HG03159 (cell line): Measurements from ENCODE around the gene DEDD2.
A peak's percentile ranks its signal among the peaks of the same experiment; 100 is the strongest.

ENCODE experiments used
- ATAC-seq: cut with Tn5 transposase; IDR thresholded peaks from one replicate; pipeline ENCODE4 v1.9.1; 2021; ENCODE audit warnings: mild to moderate bottlenecking, moderate library complexity; ENCODE audit not compliant: unreplicated experiment

The DEDD2 gene

DNA sequence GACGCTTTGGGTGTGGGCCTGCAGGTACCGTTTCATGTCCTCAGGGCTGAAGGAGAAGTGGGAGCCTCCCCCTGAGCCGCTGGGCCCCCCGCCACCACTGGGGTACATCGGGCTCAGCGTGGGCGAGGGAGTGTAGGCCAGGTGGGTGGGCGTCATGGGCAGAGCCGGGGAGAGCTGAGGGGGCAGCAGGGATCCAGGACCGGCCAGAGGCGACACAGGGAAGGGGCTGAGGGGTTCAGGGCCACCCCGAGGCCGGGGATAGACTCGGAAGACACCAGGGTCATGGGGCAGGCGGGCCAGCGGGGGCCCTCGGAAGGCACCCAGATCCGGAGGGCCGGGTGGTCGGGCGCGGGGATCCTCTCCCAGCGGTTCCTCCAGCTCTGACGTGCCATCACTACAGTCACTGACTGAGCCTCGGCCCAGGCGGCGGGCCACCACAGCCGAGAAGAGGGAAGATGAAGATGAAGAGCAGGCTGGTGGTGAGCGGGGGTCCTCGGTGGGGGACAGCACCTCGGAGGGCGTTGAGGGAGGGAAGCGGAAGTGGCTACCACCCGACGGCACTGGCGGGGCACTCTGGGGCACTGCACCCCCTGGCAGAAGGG lies 31.8 kb upstream of the DEDD2 start:
- no peak for ATAC-seq

DNA sequence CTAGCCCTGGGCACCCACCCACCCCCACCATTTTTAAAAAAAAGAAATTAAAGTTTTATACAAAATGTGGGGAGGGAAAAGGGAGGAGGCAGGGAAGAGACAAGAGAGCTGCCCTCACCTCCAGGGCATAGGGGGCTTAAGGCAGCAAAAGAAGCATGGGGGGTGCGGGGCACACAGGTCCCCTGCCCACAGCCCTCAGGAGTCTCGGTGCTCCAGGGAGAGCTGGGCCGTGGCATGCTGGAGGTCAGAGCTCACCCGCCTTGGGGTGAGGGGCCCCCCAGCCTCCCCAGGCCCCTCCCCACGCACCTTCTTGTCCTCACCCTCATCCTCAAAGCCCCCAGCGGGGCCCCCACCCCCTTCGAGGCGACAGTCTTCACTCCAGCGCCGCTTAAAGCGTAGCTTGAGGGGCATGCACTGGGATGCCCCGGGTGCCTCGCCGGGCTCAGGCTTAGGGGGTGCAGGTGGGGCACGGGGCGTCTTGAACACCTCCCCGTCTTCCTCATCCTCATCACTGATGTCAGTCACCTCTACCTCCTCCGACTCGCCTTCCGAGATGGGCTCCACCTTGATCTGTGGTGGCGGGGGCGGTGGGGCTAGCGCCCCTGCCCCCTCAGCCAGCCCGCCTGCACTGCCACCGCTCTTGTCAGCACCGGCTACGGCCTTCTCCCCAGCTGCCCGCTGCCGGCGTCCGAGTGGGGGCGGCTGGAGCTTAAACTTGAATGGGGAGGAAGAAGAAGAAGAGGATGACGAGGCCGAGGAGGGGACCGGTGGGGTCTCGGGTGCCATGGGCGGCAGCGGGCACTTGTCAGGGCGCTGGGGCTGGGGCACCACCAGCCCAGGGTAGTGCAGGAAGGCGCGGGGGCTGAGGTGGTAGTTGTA lies 31.0 kb upstream of the DEDD2 start:
- ATAC-seq = no peak

DNA sequence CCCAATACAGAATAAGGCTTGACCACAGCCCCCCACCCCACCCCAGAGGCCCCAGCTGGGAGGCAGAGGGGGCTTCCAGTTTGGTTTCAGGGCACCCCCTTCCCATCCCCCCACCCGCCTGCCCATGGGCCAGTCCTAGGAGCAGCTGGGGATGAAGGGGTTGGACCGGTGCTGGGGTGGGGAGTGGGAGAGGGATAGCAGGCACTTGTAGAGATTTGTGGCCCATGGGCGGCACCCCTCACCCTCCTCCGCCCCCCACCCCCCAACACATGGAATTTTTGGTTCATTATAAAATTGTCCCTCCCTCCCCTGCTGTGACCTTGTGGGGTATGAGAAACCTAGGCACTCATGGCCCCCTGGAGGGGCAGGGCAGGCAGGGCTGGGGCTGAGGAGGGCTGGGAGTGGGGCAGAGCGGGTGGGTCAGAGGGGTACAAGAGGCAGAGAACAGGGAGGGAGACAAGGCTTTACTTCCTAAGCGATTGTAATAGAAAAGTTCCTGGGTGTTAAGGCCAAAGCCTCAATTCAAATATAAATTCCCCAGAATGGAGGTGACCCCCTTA lies 30.2 kb upstream of the DEDD2 start:
- no peak for ATAC-seq

DNA sequence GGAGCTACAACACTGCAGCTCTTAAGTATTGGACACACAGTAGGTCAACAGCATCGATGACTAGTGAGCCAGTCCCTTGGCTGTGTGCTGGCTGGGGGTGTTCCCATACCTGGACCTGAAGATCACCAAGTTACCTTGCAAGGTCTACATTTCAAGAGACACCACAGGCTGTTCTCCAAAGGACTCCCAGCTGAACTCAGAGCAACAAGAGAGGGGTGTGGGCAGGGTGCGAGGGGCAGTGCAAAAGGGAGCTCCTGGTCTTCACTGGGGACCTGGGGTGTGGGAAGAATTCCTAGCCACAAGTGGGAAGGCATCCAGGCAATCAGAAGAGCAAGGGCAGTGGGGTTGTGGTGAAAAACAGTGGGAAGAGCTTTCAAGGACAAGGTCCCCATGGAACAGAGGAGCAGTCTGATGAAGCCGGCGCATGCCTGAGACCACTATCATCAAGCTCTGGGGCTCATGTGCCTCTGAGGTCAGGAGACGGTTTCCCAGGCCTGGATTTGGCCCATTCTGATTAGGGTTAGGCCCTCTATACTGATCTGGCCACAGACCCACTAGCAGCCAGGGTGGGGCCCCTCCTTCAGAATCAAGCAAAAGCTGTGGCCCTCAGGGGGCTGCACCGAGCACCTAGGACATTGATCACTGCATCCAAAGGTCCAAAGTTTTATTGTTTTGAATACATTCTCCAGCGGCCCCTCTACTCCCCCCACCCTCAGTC lies 29.6 kb upstream of the DEDD2 start:
- no peak for ATAC-seq

DNA sequence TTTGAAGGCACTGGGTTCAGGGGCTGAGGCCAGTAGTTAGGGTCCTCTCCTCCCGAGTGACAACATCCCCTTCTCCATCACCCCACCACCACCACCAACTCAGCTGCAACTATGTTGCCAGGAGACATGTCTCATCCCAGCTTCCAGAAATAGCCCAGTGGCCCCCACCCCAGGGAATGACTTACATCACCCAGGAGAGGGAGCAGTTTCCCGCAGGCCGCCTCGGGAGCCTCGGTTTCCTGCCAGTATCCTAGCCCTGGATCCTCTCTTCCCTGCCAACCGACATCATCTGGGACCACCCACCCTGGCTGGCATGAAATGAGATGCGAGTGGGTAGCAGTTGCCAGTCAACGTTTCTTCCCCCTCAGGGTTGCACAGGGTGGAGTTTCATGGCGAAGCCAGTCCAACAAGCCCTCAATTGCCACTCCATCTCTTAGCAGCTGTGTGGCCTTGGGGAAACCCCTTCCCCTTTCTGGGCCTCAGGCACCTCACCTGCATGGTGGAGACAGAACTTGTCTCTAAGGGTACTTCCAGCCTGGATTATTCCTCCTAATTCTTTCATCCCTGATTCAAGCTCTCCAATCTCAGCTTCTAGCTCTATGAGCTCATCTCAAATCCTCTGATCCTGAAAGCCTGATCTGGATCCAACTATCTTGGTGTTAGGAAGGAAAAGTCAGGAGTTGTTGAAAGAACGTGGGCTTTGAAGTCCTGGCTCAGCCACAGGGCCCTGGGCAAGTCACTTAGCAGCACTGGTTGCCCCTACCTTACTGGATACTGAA lies 28.9 kb upstream of the DEDD2 start:
- no peak for ATAC-seq

DNA sequence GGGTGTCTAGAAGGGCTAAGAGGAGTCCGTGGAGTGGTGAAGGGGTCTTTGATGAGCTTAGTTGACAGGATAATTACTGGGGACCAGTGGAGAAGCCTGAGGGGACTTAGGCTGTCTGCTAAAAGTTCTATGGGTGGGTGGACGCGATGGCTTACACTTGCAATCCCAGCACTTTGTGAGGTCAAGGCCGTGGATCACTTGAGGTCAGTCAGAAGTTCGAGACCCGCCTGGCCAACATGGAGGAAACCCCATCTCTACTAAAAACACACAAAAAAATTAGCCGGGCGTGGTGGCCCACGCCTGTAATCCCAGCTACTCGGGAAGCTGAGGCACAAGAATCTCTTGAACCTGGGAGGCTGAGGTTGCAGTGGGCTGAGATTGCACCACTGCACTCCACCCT lies 27.8 kb upstream of the DEDD2 start:
- ATAC-seq = no peak

DNA sequence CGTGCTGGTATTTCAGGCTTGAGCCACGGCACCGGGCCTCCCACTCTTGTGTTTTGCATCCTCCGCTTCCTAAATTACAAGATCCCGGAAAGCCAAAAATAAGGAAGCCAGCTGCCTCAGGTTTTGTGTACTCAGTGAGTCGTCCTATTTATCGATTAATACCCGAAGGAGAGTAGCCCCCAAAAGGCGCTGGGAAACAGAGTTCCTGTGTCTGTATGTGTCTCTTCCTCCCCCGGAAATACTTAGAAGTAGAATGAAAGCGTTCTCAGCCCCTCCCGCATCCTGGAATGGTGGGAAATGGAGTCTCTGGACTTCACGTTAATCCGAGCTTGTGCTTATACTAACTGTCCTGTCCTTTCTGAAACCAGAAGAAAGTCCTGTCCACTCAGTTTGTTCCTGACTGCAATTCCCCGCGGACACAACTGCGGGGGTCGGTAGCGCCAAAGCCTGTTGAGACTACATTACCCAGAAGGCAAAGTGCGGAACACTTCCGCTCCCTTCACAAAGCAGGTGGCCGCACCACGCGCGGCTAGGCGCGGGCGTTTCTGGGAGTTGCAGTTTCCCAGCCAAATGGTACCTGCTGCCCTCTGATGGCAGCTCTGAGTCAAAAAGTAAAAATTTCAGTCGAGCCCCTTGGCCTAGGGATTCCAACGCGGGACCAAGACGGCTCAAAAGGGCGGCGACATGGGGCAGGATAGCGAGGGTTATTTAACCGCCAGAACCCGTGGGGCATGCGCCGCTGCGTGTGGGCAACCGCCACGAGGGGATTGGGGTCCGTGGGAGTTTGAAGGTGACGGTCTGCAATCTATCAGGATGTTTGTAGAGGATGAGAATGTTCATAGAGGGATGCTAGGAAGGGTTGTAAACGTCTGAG lies 27.1 kb upstream of the DEDD2 start:
- peak; percentile 40 for ATAC-seq

DNA sequence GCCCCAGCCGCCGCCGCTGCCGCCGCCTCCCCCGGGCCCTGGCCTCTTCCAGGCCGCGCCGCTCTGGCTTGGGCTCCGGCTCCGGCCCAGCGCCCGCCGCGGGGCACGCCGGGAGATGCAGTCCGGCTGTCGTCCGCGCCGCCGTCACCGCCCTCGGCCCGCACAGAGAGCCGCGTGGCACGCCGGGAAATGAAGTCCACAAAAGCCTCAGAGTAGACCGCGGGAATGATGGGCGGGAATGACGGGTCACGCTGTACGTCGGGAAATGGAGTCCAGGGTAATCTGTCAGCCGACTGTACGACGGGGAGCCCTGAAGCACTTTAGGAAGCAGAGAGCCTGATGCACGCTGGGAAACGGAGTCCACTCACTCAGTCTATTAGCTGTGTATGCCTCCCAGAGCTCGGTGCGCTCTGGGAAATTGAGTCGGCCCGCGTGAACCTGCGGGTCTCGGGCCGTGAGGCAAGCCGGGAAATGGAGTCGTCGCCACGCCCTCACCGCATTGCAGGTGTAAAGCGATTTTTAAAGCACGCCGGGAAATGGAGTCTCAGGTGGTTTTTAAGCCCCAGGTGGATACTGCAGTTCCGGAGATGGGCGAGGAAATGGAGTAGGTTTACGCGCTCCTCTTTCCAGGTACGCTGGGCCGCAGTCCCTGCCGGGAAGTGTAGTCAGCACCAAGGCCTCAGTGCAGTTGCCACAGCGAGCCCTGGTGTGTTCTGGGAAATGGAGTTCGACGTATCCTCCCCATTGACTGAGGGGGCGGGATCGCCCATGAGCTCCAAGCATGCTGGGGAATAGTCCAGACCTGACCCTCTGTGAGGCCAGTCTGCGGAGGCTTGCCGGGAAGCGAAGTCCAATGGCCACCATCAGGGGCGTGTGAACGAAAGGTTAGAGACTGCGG lies 25.3 kb upstream of the DEDD2 start, which contains the start of gene GSK3A:
GSK3A (minus strand) TSS at position 91 of the 898 bp plus-strand sequence. CDS start 137 bp downstream, outside the sequence.
- peak; percentile 63 for ATAC-seq

DNA sequence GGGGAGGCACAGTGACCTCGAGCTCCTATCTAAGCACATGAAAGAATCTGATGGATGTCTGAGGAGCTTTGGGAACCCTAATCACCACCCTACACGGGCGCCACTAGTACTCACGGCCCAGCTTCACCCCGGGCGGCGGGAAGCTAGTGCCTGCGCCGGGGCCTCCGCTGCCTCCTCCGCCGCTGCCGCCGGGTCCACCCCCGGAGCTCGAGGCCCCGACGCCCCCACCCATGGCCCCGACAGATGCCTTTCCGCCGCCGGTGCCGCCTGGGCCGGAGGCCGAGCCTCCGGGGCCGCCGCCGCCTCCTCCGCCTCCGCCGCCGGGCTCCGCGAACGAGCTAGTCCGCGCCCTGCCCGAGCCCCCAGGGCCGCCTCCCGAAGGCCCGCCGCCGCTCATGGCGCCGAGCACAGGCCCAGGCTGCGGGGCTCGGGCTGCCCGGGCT lies 24.6 kb upstream of the DEDD2 start:
- ATAC-seq = no peak

DNA sequence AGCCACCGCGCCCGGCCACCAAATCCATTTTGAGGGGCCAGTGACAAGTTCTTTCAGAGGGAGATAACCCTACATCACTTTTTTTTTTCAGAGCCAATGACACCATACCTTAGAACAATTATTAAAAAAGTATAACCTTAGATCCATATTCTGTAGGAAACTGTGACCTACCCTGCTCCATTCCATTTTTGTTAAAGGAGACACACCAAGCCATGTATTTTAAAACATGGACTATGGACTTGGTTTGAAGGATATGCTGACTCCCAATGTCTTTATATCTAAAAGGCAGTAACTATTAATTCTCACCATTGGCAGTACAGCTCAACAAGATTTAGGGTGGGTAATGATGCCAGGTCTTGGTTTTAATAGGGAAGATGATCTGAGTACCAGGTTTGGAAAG lies 23.8 kb upstream of the DEDD2 start:
- no peak for ATAC-seq

DNA sequence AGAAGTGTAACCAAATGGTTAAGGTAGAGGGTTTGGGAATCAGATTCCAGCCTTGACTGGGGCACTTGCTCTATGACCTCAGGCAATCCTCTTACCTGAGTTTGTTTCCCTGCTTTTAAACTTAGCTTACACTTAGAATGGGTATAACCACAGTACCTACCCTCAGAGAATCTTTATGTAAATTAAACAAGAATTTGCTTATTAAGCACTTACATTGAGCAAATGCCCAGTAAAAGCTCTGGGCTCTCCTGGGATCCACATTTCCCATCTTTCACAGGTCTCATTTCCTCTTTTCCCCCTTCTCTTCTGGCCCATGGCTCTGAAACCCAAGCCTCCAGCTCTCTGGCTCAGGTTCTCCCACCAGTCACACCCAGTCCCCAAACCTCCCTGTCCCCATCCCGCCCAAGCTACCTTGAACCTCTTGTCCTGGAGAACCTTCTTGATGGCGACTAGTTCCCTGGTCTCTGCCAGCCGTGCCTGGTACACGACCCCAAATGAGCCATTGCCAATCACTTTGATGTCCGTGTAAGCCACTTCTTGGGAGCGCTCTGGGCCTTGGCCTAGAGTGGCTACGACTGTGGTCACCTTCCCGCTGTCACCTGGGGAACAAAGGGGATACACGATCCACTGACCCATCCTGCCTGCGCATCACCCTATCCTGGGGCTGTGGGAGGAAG lies 22.2 kb upstream of the DEDD2 start:
- no peak for ATAC-seq

DNA sequence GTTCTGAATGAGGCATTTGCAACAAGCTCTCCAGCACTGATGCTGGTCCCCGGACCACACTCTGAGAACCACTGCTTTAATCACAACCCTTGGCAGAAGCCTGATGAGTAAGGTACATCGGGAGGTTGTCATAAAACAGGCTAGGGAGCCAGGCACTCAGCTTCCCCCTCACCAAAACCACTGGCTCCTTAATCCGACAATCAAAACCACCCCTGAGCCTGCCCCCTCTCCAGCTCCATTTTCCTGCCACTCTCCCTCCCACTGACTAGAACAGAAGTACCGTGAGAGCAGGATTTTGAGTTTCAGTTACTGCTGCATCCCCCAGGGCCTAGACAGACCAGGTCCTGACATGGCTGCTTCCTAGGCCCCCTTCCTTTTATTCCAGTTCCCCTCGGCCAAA lies 17.7 kb upstream of the DEDD2 start:
- no peak for ATAC-seq

DNA sequence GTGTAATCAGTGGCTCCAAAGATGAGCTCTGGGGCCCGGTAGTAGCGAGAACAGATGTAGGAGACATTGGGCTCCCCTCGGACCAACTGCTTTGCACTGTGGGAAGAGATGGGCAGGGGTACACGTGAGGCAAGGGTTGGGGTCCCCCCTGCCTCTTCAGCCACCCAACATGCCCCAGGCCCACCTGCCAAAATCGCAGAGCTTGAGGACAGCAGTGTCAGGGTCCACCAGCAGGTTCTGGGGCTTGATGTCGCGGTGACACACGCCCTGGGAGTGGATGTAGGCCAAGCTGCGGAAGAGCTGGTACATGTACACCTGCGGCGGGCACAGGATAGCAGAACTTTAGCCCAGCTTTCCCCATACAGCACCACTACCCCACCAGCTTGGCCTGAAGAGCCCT lies 16.9 kb upstream of the DEDD2 start:
- no peak for ATAC-seq

DNA sequence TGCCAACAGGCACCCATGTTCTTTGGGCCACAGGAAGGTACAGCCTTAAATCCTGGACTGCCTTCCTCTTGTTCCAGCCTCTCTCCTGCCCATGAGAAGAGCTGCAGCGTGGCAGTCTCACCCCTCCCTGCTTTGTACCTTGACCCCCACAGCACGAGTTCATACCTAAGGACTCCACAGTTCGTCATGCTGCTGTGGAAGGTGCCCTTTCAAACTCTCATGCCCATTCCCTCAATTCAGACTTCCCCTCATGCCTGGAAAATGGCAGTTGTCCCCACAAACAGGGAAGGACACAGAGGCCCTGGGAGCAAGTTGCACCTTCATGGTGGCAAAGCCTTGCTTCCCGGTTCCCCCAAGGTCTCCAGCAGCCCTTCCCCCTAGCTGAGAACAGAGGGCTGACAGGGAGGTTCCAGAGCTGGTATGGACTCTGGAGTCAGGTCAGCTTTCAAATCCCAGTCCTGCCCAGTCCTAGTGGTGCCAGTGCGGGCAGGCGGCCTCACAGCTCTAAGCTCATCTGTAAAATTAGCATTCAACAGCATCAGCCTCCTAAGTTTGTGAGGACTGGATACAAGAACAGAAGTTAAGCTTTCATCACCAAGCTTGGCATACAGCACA lies 16.3 kb upstream of the DEDD2 start:
- no peak for ATAC-seq

DNA sequence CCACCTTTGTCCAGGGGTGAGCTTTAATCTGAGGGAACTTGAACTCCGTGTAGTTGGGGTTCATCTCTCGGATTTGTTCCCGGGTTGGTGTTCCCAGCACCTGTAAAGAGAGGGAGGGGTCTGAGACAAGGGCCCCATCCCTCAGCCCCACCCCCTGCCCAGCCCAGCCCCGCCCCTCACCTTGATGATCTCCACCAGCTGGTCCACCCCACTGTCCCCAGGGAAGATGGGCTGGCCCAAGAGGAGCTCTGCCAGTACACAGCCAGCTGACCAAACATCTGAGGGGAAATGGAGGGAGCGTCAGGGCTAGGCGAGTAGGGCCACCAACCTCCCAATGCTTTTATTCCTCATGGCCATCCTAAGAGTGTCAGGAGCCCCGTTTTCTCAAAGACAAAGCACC lies 15.6 kb upstream of the DEDD2 start:
- no peak for ATAC-seq

DNA sequence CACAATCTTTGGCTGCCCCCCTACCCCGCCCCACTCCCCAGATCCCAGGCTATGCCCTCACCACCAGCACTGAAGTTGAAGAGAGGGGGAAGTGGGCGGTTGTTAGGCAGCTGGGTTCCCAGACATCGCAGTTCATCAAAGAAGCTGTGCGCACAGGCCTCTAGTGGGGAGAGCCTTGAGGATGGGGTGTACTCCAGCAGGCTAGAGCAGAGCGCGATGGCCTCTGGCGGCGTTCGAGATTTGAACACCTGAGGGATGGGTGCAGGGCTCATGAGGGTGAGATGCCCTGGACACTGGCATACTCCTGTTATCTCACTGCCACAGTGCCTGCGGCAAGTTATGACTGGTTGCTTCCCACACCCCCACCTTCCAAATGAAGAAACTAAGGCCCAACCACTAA lies 15.0 kb upstream of the DEDD2 start:
- ATAC-seq = no peak

DNA sequence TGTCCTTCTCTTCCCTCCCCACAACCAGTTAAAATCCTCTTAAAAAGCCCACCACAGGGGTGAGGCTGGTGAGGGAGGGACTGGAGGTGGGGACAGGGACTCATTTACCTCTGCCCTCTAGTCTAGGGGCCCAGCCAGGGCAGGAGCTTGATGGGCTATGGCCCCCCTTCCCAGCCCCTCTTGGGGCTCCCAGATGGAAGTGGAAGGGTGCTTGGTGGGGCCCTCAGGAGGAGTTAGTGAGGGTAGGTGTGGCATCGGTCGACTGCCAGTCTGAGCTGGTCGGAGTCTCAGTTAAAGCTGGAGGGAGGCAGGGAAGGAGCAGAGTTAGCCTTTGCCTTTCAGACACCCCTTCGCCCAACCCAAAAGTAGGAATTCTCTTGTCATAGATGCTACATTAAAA lies 13.1 kb upstream of the DEDD2 start:
- no peak for ATAC-seq
